HUES64 (cell line): ENCODE results near the gene AGT.

ENCODE experiments used
- H3K27ac ChIP-seq: 2 replicates; pipeline ENCODE4 v1.7.0; 2013; ENCODE audit warnings: low read depth, low read length, inconsistent platforms
- H3K27me3 ChIP-seq: 2 replicates; pipeline ENCODE4 v1.6.1; 2013; ENCODE audit warnings: mild to moderate bottlenecking, low read length; ENCODE audit not compliant: insufficient read depth
- H3K36me3 ChIP-seq: 2 replicates; pipeline ENCODE4 v1.6.1; 2013; ENCODE audit warnings: mild to moderate bottlenecking, low read length; ENCODE audit not compliant: insufficient read depth
- H3K4me1 ChIP-seq: 2 replicates; pipeline ENCODE4 v1.6.1; 2013; ENCODE audit warnings: mild to moderate bottlenecking, low read length, moderate library complexity; ENCODE audit not compliant: insufficient read depth
- H3K4me3 ChIP-seq: 2 replicates; pipeline ENCODE4 v1.5.1; 2013; ENCODE audit warnings: mild to moderate bottlenecking, low read length, moderate library complexity
- H3K9ac ChIP-seq: 2 replicates; pipeline ENCODE4 v1.6.1; 2013; ENCODE audit warnings: mild to moderate bottlenecking, low read depth, low read length
- H3K9me3 ChIP-seq: 2 replicates; pipeline ENCODE4 v1.6.1; 2013; ENCODE audit warnings: low read depth, low read length; ENCODE audit not compliant: insufficient read depth
- WGBS: fragments of 150-250, 120-280 bp; methylation state at CpG from one replicate; pipeline ENCODE4 v1.1.7; 2013; ENCODE audit warnings: missing lambda C conversion rate; 5-methylcytosine and 5-hydroxymethylcytosine counted together

Gene AGT

DNA sequence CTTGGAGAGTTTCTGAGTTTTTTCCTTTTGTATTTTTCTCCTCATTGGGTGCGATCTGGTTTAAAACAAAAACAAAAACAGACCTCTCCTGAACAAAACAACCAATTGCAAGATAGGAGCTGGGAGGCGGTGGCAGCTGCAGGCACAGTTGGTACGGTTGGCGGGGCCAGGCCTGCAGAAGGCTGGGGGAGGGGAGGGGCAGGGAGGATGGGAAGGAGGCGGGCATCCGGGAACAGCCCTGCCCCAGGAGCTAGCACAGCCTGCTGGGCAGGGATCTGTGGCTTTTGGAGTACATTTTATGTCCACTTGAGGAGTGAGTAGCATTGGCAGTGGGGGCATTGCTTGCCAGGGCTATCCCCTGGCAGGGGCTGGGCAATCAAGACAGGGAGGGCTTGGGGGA is 38.5 kb upstream of the AGT start:
- no peak overlapping the region for H3K4me3 ChIP-seq
- peaks cover 47% of the 10 kb centered on the region for H3K4me1 ChIP-seq
- no peaks in the 10 kb centered on the region for H3K9me3 ChIP-seq
- no peaks in the 10 kb centered on the region for H3K36me3 ChIP-seq
- 40% methylated on average over 5 of the region's 6 CpGs for WGBS
- no peak overlapping the region for H3K27ac ChIP-seq
- H3K27me3 ChIP-seq: no peaks in the 10 kb centered on the region
- H3K9ac ChIP-seq: no peak overlapping the region

DNA sequence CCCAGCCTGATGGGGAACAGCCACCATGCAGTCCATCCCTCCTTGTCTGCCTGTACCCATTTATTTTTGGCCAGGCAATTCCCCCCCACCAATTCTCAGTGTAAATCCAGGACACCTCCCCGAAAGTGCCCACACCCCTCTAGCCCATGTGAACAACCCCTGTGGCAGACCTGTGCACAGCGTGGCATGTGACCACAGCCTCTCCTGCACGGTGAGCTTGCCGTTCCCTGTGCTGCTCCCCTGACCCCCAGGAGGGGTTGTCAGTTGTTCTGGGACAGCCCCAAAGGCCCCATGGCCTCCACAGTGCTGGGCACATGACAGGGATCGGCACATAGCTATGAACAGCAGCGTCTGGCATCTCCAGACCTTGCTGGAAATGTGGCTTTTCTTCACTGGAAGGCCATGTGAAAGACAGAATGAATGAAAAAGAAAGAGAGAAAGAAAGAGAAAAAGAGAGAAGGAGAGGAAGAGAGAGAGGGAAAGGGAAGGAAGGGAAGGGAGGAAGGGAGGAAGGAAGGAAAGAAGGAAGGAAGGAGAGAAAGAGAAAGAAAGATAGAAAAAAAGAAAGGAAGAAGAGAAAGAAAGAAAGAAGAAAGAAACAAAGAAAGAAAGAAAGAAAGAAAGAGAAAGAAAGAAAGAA is 37.2 kb upstream of the AGT start:
- no peaks in the 10 kb centered on the region for H3K36me3 ChIP-seq
- H3K4me1 ChIP-seq: peaks cover 47% of the 10 kb centered on the region
- 88% methylated on average over 6 of the region's 6 CpGs for WGBS
- H3K27ac ChIP-seq: no peak overlapping the region
- H3K27me3 ChIP-seq: no peaks in the 10 kb centered on the region
- no peak overlapping the region for H3K4me3 ChIP-seq
- H3K9me3 ChIP-seq: no peaks in the 10 kb centered on the region
- H3K9ac ChIP-seq: no peak overlapping the region

DNA sequence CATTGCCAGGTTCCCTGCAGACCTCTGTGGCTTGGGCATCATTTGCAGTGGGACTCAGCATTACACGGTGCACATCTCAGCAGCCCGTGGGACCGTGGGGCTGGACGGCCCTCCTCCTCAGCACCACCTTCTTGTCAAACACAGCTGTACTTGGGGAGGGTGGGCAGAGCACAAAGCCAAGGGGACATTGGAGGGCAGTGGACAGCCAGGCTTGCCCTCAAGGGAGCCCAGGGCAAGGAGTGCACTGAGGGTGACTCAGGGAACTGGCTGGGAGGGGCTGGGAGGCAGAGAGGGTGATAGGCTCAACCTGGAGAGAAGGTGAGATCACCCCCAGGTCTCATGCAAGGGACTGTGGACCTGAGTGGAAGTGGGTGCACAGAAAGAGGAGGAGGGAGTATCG is 36.7 kb upstream of the AGT start:
- WGBS: 95% methylated on average over 5 of the region's 5 CpGs
- Histone ChIP-seq H3K4me1 (peaks cover 47% of the 10 kb centered on the region), H3K9ac (no peak overlapping the region), H3K27ac (no peak overlapping the region), H3K9me3 (no peaks in the 10 kb centered on the region), H3K4me3 (no peak overlapping the region), H3K36me3 (no peaks in the 10 kb centered on the region), H3K27me3 (no peaks in the 10 kb centered on the region)

DNA sequence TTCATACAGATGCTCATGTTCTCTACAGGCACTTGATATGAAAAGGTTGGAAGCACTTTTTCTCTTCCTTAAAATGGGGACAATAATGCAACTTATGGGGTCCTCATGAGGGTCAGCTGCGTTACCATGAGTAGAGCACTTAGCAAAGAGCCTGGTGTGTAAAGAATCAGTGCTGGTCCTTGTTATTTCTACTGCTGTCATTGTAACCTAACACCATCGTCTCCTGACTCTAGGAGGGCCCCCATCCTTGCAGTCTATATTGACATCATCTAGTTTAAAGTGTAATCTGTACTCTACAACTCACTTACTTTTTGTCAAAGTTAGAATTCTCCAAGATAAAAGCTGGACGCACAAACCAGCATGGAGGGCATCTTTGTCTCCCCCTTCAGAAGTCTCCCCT is 35.7 kb upstream of the AGT start:
- Histone ChIP-seq H3K4me3 (no peak overlapping the region), H3K36me3 (no peaks in the 10 kb centered on the region), H3K9ac (no peak overlapping the region), H3K9me3 (no peaks in the 10 kb centered on the region), H3K27ac (no peak overlapping the region), H3K4me1 (peaks cover 49% of the 10 kb centered on the region), H3K27me3 (no peaks in the 10 kb centered on the region)
- 89% methylated on average over 3 of the region's 3 CpGs for WGBS

- no peaks in the 10 kb centered on the region for H3K36me3 ChIP-seq
- peaks cover 52% of the 10 kb centered on the region for H3K4me1 ChIP-seq
- no peaks in the 10 kb centered on the region for H3K9me3 ChIP-seq
- H3K27me3 ChIP-seq: no peaks in the 10 kb centered on the region
- no peak overlapping the region for H3K9ac ChIP-seq
- no peak overlapping the region for H3K27ac ChIP-seq
- H3K4me3 ChIP-seq: no peak overlapping the region
- 88% methylated on average over 12 of the region's 12 CpGs for WGBS
Measured at GRCh38 chr1:230749150-230749549, 35.2 kb upstream of the AGT start.

- no peaks in the 10 kb centered on the region for H3K36me3 ChIP-seq
- no peak overlapping the region for H3K27ac ChIP-seq
- H3K4me3 ChIP-seq: no peak overlapping the region
- H3K9ac ChIP-seq: no peak overlapping the region
- 84% methylated on average over 16 of the region's 16 CpGs for WGBS
- H3K9me3 ChIP-seq: no peaks in the 10 kb centered on the region
- no peaks in the 10 kb centered on the region for H3K27me3 ChIP-seq
- H3K4me1 ChIP-seq: peaks cover 47% of the 10 kb centered on the region
Measured at GRCh38 chr1:230747890-230748800, 34.2 kb upstream of the AGT start.

DNA sequence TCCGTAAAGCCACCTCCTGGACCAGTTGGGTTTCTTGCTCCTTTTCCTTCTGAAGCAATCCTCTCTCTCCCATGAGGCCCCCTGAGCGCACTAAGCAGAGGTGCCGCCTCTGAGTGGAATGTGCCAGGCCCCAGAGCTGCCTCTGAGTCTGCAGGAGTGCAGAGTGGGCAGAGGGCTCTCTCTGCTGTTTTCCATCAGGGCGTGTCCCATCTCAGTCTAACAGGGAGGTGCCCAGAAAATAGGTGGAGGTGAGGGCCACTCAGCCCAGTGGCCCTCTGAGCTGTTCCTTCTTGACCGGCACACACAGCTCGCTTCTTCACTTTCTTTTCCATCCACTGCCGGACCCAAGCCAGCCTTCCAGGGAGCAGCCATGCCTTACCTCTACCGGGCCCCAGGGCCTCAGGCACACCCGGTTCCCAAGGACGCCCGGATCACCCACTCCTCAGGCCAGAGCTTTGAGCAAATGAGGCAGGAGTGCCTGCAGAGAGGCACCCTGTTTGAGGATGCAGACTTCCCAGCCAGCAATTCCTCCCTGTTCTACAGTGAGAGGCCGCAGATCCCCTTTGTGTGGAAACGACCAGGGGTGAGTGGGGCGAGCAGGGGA is 33.3 kb upstream of the AGT start, which contains the start of gene CAPN9:
CAPN9 (plus strand) TSS at position 262 of the 604 bp plus-strand sequence; CDS start at position 371, 109 bp downstream.
- Histone ChIP-seq H3K36me3 (no peaks in the 10 kb centered on the region), H3K4me3 (no peak within 1 kb of the TSS), H3K9me3 (no peaks in the 10 kb centered on the region), H3K27me3 (no peaks in the 10 kb centered on the region), H3K9ac (no peak within 1 kb of the TSS; the same call in 1 of the 2 replicates), H3K27ac (no peak within 1 kb of the TSS), H3K4me1 (peaks cover 38% of the 10 kb centered on the region)
- 90% methylated on average over 14 of the region's 14 CpGs for WGBS

DNA sequence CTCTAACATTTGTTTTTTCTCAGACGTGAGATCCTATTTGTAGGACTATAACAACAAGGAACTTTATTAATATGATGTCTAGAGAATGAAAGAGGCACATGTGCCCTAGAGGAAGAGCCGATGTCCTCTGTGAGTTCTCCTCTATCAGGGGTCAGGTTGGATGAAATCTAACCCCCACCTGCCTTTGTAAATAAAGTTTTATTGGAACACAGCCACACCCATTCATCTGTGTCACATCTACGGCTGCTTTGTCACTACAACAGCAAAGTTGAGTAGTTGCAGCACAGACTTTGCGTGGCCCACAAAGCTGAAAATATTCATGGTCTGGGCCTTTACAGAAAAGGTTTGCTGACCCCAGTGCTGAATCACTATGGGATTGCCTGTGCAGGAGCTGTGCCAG is 32.7 kb upstream of the AGT start:
- H3K4me3 ChIP-seq: no peak overlapping the region
- 96% methylated on average over 3 of the region's 4 CpGs for WGBS
- no peak overlapping the region for H3K27ac ChIP-seq
- H3K36me3 ChIP-seq: no peaks in the 10 kb centered on the region
- no peaks in the 10 kb centered on the region for H3K27me3 ChIP-seq
- H3K9me3 ChIP-seq: no peaks in the 10 kb centered on the region
- no peak overlapping the region for H3K9ac ChIP-seq
- peaks cover 33% of the 10 kb centered on the region for H3K4me1 ChIP-seq

- Histone ChIP-seq H3K9me3 (no peaks in the 10 kb centered on the region), H3K27ac (no peak overlapping the region), H3K4me3 (no peak overlapping the region), H3K27me3 (no peaks in the 10 kb centered on the region), H3K36me3 (no peaks in the 10 kb centered on the region), H3K4me1 (peaks cover 18% of the 10 kb centered on the region), H3K9ac (no peak overlapping the region)
- 72% methylated on average over 3 of the region's 3 CpGs for WGBS
Measured at GRCh38 chr1:230745071-230745470, 31.1 kb upstream of the AGT start.

DNA sequence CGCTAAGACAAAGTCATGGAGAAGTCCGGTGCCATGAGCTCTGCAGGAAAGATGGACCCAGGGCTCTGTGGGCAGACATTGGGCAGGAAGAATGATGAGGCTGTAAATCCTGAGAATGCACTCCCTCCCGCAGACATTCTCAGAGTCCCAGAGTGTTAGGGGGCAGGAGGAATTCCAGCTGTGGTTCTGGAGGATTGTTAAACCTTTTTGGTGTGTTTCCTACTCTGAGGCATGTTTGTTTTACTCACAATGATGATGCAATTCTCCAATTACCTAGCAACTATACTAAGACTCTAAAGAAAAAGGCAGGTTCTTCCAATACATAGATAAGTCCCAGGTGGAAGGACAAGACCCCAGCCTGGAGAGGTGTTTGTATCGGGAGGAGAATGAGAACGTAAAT is 30.5 kb upstream of the AGT start:
- H3K9me3 ChIP-seq: no peaks in the 10 kb centered on the region
- no peaks in the 10 kb centered on the region for H3K27me3 ChIP-seq
- no peaks in the 10 kb centered on the region for H3K36me3 ChIP-seq
- 83% methylated on average over 5 of the region's 5 CpGs for WGBS
- no peak overlapping the region for H3K4me3 ChIP-seq
- H3K9ac ChIP-seq: no peak overlapping the region
- H3K4me1 ChIP-seq: peaks cover 12% of the 10 kb centered on the region
- no peak overlapping the region for H3K27ac ChIP-seq

GRCh38 chr1:230743899-230744298 is 30.0 kb upstream of the AGT start:
- Histone ChIP-seq H3K9me3 (no peaks in the 10 kb centered on the region), H3K4me3 (no peak overlapping the region), H3K4me1 (peaks cover 7% of the 10 kb centered on the region), H3K27me3 (no peaks in the 10 kb centered on the region), H3K27ac (no peak overlapping the region), H3K9ac (no peak overlapping the region), H3K36me3 (no peaks in the 10 kb centered on the region)
- WGBS: 92% methylated on average over 2 of the region's 2 CpGs
